ENCODE results near the gene BTBD1. TPM values are rescaled to one million over a fixed set of nuclear protein-coding genes. Genes with fewer than 3 reads are reported as not detected.

The BTBD1 gene
- total RNA-seq, 1 experiment from 2014 or later = 80.0 TPM

DNA sequence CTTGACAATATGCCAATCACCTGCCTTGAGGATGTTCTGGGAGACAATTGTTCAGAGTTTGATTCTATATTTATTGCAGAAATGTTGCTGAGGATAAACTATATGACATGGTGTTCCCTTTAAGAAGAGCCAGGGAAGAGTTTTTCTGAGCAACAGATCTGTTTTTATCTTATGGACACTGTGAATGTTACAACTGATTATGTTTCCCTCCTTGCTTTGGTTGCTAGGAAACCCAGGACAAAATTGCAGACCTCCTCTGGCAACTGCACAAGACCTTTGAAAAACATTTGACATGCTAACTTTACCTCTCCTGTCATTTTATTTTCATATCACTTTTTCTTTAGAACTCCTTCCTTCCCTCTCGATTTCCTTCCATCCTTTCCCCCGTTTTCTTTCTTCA, 32.2 kb upstream of the BTBD1 start:
- H3K9me3 ChIP-seq (ENCODE audit: control insufficient read depth in 1 of 2, insufficient read depth in 1 of 2, low read depth in 1 of 2, low read length in 2 of 2) = no peaks in the 10 kb centered on the region
- no TSS peak for BruUV-seq (replicated peaks)
- no peaks in the 10 kb centered on the region for H3K9me2 ChIP-seq (ENCODE audit: insufficient read depth)
- POLR2A ChIA-PET = no interaction called here
- no peaks in the 10 kb centered on the region for H3K36me3 ChIP-seq (ENCODE audit: control insufficient read depth in 1 of 2, insufficient read depth in 2 of 2, low read length in 2 of 2)
- no peak overlapping the region for H2AFZ ChIP-seq (ENCODE audit: low read depth, low read length, poor library complexity, severe bottlenecking)
- DNase-seq (ENCODE audit: low read depth, low spot score) = no peak
- no peak overlapping the region for H3K27ac ChIP-seq (ENCODE audit: low read depth, low read length)
- TF ChIP-seq SP1 (IDR thresholded peaks at IDR 0.05; ENCODE audit: low read depth) (no peak), POLR2AphosphoS5 (IDR thresholded peaks at IDR 0.05; ENCODE audit: low read depth, low read length) (no peak), EZH2 (IDR thresholded peaks at IDR 0.05) (no peak), POLR2A (IDR thresholded peaks at IDR 0.05; ENCODE audit: borderline replicate concordance, extremely low read depth, insufficient read depth, insufficient read length) (no peak), JUND (IDR thresholded peaks at IDR 0.05) (no peak), EGR1 (IDR thresholded peaks at IDR 0.05; ENCODE audit: low read depth) (no peak), SIN3A (IDR thresholded peaks at IDR 0.05; ENCODE audit: low read depth) (no peak), FOSL1 (IDR thresholded peaks at IDR 0.05; ENCODE audit: low read depth) (no peak), ZFX (IDR thresholded peaks at IDR 0.05) (no peak), CEBPB (IDR thresholded peaks at IDR 0.05; ENCODE audit: low read depth) (no peak), ELF1 (IDR thresholded peaks at IDR 0.05; ENCODE audit: borderline replicate concordance, low read depth) (no peak), TCF7L2 (IDR thresholded peaks at IDR 0.05; ENCODE audit: borderline replicate concordance, extremely low read depth, insufficient read depth, insufficient read length) (no peak), EZH2phosphoT487 (IDR thresholded peaks at IDR 0.05; ENCODE audit: borderline replicate concordance) (no peak), YY1 (IDR thresholded peaks at IDR 0.05; ENCODE audit: extremely low read depth, insufficient replicate concordance, low read depth, low read length) (no peak)
- TF ChIP-seq, protein P1, sequence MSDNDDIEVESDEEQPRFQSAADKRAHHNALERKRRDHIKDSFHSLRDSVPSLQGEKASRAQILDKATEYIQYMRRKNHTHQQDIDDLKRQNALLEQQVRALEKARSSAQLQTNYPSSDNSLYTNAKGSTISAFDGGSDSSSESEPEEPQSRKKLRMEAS (IDR thresholded peaks at IDR 0.05) = no peak
- TF ChIP-seq, protein P2, sequence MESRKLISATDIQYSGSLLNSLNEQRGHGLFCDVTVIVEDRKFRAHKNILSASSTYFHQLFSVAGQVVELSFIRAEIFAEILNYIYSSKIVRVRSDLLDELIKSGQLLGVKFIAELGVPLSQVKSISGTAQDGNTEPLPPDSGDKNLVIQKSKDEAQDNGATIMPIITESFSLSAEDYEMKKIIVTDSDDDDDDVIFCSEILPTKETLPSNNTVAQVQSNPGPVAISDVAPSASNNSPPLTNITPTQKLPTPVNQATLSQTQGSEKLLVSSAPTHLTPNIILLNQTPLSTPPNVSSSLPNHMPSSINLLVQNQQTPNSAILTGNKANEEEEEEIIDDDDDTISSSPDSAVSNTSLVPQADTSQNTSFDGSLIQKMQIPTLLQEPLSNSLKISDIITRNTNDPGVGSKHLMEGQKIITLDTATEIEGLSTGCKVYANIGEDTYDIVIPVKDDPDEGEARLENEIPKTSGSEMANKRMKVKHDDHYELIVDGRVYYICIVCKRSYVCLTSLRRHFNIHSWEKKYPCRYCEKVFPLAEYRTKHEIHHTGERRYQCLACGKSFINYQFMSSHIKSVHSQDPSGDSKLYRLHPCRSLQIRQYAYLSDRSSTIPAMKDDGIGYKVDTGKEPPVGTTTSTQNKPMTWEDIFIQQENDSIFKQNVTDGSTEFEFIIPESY (IDR thresholded peaks at IDR 0.05; ENCODE audit: extremely low read depth, insufficient replicate concordance, low read length) = no peak
- CTCF ChIA-PET = no interaction called here
- no peaks in the 10 kb centered on the region for H3K4me1 ChIP-seq (ENCODE audit: control insufficient read depth in 1 of 2, insufficient read depth in 2 of 2, low read length in 2 of 2)
- intact Hi-C loops (cut with micrococcal nuclease) = no loop called here
- RAD21 ChIA-PET (ENCODE audit: low non-redundant PET in 1 of 2, low total read pairs in 2 of 2, uncharacterized antibody in 2 of 2, unreplicated experiment in 2 of 2) = no interaction called here
- H3K9ac ChIP-seq (ENCODE audit: low read length) = no peak overlapping the region
- no peaks in the 10 kb centered on the region; the same call in 1 of the 2 replicates for H3K27me3 ChIP-seq (ENCODE audit: insufficient read depth, low read length)
- H4K20me1 ChIP-seq (ENCODE audit: insufficient read depth) = no peaks in the 10 kb centered on the region
- no peak for ATAC-seq
- no peak overlapping the region for H3K4me3 ChIP-seq (replicated peaks in 1 of 2; ENCODE audit: low read depth in 1 of 2, low read length in 2 of 2)
- no peaks in the 10 kb centered on the region for H3K79me2 ChIP-seq (ENCODE audit: insufficient read depth, low read length)
- H3K4me2 ChIP-seq (ENCODE audit: low read length) = no peak overlapping the region

Data from HCT116 (cell line).